Tongue (tissue), 2 donors: ENCODE measurements around the gene ACOX1. TPM values are rescaled to one million over a fixed set of nuclear protein-coding genes. Genes with fewer than 3 reads are reported as not detected.

ENCODE experiments used
- DNase-seq: peaks from one replicate; pipeline ENCODE4 v3.0.0-alpha.2; 2015
- total RNA-seq: library from RNA; depleted of rRNA; stranded (reverse); fragments of >200 nt; gene quantifications from one replicate; pipeline ENCODE4 v1.2.3, GENCODE V29; 2014

ACOX1 gene
- total RNA-seq, 1 donor from 2014 or later: 33.8 TPM

DNA sequence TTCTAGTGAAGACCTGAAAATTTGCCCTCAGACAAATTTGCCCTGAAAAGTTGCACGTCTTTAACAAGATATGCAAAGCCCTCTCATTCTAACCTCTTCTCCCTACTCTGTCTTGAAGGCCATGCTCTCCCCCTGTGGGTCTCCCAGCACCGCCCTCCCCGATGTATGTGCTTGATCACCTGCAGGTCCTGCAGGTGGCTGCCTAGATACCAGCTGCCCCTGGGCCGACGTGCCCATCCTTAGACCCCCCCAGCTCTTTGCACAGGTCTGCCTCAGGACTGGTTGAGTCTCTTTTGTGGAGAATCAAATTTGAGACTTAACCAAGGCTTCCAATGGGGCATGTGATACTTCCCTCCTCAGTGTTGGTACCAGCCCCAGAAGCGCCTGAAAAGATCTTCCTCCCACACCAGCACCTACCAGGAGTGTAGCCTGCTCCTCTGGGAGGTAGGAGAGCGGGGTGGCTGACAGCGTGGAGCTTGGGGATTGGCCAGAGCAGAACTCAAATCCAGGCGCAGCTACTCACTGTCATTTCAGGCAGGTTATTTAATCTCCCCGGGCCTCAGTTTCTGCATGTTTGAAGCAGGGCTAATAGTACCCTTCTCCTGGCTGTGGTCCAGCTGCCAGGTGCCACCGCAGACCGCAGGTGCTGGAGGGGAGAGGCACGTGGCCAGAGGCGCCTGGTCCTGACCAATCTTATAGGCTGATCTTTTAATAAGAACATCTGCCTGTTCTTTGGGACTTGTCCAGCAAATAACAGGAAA, 69.7 kb downstream of the ACOX1 start:
- DNase-seq: no peak

DNA sequence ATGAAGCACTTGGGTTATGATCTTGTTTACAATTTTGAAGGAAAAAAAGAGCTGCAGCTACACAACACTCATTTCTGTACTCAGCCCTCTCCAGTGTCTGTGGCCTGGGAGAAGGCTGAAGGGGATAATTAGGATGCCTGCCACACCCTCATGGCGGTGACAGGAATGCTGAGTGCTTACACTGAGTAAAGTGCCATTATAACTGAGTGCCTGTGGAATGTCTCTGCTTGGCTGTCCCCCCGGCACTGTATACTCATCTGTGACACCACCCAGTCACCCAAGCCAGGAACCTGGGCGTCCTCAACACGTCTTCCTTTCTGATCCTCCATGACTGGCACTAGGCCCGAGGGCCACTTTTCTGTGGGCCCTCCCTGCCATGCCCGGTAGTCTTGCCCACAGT, 70.8 kb downstream of the ACOX1 start:
- DNase-seq: peak; percentile 61

DNA sequence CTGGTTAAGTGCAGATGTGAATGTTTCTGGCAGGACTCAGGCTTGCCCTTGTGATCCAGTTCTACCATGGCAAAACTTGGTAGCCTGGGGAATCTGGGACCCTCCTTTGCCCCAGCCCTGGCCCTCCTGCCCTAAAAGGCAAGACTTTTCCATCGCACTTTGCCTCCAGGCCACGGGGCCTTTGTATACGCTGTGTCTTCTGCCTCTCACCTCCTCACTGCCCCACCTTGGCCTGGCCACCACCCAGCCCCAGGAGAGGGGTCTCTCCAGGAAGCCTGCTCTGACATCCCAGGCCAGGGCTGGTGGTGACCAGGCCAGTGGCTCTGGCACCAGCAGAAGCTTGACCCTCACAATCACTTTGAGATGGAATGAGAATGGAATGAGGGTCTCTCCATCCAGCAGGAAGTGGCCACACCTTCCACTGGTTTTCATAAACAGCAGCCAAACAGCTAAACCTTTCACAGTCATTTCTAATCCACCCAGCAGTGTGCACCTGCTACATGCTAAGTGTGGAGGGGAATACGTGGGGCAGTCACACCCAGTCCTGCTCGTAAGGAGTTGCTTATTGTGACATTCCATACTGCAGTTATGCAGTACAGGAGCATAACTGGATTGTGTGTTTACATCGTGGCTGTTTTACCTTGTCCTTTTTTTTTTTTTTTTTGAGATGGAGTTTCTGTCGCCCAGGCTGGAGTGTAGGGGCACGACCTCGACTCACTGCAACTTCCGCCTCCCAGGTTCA, 72.7 kb downstream of the ACOX1 start:
- no peak for DNase-seq

DNA sequence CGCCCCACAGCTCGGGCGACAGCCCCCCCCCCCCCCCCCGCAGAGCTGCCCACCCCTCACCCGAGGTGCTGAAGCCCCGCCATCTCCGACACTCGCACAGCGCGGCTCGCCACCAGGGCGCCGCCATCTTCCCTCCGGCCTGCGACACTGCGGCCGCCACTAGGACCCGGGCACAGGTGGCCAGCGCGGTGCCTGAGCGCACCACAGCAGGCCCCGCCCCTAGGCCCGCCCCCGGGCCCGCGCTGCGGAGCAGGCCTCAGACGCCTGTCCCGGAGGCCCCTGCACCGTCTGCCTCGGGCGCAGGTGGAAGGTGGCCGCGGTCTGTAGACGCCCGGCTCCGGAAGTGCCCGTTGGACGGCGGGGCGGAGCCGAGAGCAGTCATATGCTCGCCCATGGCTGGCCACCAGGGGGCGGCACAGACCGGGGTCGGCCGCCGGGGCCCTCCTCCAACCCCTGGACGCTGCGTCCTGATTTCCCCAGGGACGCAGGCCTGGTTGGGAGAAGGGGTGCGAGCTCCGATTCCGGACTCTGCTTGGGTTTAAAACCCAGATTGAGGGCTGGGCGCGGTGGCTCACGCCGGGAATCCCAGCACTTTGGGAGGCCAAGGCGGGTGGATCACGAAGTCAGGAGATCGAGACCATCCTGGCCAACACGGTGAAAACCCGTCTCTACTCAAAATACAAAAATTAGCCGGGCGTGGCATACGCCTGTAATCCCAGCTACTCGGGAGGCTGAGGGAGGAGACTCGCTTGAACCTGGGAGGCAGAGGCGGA, 74.0 kb downstream of the ACOX1 start, which contains the start of gene MRPL38:
Gene MRPL38 (minus strand): TSS at position 136 of the 773 bp plus-strand sequence. CDS start 9 bp downstream, at position 127.
- DNase-seq: peak; percentile 96

DNA sequence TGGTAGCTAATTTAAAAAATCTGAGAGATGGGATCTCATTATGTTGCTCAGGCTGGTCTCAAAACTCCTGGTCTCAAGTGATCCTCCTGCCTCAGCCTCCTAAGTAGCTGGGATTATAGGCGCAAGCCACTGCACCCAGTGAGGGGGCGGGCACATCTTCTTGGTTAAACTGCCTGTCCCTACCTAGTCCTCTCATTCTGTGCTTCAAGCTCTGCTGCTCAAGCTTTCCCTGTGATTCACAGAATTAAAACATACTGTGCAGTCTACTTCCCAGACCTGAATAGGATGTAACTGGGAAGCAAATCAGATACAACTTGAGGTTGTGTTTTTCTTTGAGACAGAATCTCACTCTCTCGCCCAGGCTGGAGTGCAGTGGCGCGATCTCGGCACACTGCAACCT, 76.6 kb downstream of the ACOX1 start:
- DNase-seq: no peak

DNA sequence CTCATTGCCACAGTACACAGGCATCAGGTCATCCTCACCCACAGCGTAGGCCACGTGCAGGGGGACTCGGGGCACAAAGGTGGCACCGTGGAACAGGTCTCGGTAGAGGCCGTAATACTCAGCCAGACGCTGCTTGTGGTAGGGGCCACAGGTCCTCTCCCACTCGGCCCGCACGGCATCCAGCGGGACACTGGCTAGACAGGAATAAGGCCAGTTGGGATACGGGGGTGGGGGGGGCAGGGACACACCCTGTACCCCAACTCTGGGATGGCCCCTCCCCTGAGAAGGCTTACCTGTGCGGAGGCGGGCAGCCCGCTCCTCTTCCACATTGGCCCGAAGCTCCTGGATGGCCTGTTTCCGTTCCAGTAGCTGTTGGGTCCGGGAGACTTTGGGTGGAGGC, 77.2 kb downstream of the ACOX1 start:
- no peak for DNase-seq

DNA sequence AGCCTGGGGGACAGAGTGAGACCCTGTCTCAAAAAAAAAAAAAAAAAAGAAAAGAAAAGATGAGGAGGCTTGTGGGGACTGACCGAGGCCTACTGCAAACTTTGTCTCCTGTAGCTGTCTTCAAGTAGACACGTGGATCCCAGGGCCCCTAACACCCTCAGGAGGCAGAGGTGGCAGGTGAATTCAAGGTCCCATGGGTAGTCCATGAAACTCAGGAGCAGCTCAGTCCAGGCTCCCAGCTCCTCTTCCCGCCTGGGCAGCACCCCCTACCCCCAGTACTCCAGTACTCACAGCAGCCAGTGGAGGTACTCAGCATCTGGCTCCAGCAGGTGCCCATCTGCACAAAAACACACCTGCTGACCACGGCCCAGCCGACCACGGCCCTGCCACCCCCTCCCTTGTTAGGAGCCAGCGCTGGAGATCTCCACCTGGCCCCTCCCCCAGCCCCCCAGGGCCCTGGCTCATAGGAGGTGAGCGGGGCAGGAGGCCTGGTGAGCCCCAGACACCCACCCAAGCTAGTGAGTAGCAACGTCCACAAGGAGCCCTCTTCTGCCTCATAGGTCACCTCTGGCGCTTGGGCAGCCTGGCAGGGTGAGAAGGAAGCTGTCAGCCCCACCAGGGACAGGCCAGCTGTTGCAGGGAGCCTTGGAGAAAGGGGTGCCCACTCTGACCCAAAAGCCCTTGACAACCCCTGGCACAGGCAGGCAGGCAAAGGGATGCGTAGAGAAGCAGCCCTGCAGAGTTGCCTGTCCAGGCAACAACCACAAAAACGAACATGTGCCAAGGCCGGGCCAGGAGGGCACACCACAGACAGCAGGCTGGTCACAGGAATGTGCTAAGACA, 78.1 kb downstream of the ACOX1 start:
- DNase-seq: no peak

DNA sequence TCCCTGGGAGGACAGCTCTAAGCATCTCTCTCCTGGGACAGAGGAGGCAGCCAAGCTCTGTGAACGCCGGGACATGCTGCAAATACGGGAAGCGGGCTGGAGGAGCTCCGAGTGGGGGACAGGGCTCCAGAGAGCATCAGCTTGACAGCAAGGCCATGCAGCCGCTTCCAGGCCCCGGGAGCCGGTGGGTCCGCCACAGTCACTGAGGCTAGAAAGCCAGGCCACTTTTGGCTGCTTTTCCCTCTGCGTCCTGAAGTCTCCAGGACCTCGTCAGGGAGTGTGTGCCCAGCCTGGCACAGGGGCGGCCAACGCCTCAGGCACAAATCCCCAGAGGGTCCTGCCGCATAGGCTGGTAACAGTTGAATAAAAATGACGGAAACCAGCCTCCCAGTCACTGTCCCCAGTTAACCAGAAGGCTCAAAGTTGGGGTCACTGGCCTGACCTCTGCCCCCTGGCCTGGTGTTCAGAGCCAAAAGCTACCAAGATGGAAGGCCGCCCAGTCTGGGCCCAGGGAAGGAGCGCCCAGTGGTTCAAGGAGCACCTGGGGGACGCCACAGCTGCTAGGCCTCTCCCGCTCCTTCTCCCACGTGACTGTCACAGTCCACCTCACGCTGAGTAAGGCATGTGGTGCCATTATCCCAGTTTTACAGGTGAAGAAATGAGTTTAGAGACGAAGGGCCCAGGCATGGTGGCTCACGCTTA, 79.0 kb downstream of the ACOX1 start:
- no peak for DNase-seq

DNA sequence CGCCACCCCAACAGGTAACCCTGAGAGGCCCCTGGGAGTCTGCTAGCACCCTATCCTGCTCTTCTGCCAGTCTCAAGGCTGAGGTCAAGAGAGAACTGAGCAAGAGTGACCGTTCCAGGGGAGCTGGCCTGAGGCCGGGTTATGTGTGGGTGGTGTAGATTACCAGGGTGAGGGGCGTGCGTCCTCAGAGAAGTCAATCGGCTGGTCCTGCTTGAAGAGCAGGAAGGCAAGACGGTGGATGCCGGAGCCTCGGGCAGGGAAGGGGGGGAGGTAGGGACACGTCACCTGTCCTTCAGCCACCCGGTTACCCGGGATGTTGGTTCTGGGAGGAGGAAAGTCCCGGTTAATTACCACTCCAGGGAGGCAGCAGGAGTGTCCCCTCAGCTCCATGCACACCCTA, 79.6 kb downstream of the ACOX1 start:
- no peak for DNase-seq

DNA sequence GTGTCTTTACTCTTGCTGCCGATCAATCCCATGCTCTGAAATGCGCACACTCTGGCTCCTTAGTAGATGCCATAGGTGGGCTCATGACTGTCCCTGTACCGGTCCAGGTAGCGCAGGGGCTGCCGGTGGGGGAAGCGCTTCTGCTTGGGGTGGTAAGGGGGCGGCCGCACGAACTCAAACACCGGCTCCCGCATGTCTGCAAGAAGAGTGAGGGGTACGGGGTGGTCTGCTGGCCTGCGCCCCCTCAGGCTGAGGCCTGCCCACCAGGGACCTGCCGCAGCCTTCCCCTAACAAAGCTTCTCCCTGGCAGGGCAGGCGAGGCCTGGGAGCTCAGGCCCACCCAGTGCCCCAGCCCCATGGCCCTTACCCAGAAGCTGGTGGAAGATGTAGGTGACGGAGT, 80.2 kb downstream of the ACOX1 start:
- no peak for DNase-seq

DNA sequence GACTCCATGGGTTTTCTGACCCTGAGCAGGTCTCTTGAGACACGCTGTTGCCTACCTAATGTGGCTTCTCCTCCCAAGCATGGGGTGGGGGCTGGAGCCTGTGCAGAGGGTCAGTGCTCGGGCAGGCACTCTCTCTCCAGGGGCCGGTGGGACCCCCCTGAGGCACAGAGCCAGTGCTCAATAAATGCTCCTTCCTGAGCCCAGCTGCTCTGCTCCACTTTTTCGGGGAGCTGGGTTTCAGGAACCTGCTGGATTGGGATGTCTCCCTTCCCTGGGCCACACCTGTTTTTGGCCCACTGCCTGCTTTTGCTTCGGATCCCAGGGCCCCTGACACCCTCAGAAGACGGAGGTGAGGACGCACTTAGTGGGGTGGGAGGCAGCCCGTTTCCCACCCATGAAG, 80.9 kb downstream of the ACOX1 start:
- DNase-seq: no peak

DNA sequence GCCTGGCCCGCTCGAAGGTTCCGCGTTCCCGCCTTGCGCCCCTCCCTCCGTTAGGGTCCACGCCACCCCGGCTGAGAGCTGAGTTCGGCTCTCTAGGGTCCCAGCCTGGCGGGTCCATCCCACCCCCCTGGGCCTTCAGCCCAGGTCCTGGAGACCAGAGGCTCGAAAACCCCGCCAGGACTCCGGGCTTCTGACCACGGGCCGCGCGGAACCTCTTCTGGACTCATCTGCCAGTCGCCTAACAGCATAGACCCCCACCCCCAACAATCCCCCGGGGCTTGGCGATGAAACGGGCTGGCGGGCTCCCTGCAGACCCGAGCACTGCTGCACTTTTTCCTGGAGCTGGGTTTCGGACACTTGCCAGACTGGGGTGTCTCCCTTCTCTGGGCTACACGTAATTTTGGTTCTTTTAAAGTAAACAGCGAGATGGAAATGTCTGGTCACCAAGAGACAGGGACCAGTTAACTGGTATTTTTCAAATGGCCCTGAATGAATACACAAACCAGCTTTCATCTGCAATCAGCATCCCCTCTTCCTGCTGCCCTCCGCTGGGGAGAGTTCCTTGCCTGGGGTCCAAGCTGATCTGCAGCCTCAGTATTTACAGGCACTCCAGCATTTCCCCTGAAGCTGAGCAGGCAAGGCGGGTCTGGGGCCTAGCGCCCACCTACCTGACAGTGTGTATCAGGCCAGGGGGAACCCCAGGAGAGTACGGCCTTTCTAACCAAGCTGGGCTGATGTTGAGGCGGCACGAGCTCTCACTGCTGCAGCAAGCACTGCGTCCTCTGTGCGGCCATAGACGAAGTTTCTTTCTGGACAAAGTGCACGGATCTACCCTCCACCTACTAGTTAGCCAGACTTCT, 81.6 kb downstream of the ACOX1 start:
- DNase-seq: no peak

DNA sequence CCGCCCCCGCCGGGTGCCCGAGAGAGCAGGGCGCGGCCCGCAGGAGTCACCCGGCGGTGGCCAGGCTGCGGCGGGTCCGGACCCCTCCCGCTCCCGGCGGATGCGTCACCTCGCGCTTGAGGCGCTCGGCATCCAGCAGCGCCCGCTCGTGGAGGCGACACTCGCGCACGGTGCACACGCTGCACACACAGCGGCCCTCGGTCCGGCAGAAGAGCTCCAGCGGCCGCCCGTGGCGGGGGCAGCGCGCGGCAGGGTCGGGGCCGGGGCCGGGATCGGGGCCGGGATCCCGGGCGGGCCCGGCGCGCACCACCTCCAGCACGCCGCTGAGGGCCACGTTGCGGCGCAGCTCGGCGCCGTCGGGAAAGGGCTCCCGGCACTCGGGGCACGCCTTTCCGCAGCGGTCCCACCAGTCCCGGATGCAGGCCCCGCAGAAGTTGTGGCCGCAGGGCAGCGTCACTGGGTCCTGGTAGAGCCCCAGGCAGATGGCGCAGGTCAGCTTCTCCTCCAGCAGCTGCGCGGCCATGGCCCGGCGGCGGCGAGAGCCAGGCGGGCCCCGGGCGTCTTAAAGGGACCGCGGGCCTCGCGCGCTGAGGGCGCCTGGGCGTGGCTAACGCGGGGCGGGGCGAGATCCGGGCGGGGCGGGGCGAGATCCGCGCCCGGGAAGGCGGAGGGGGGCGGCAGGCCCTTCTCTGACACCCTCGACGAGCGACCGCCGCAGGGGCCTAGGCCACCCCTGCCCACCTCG, 82.4 kb downstream of the ACOX1 start, which contains the start of gene TRIM65:
Gene TRIM65 (minus strand): TSS at position 537 of the 745 bp plus-strand sequence. CDS start 14 bp downstream, at position 523.
- peak; percentile 90 for DNase-seq

DNA sequence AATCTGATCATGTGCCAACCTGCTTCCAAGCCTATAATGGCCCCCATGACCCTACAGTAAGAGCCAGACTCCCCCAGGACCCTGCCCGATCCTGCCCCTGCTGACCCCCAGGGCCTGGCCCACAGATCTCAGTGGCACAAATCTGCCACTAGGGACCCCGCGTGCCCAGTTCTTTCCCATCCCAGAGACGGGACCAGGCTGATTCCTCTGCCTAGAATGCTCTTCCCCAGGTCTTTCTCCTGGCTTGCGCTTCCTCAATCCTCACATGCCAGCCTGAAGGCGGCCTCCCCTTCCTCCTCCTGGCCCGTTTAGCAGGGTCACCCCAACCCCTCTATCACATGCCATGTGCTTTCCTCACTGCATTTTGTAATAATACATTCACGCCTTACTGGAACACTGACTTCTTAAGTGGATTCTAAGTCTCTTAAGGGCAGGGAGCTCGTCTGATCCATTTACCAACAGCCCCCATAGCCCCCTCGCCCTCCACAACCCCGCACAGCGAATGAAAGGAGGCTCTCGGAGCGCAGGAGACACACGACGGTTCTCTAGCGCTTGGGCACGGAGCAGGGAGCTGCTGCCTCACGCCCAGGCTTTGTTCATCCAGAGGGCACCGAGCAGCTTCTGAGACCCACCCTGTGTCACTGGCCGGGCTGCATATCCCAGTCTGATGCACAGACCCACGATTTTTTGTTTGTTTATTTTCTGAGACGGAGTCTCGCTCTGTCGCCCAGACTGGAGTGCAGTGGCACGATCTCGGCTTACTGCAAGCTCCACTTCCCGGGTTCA, 83.4 kb downstream of the ACOX1 start:
- no peak for DNase-seq

DNA sequence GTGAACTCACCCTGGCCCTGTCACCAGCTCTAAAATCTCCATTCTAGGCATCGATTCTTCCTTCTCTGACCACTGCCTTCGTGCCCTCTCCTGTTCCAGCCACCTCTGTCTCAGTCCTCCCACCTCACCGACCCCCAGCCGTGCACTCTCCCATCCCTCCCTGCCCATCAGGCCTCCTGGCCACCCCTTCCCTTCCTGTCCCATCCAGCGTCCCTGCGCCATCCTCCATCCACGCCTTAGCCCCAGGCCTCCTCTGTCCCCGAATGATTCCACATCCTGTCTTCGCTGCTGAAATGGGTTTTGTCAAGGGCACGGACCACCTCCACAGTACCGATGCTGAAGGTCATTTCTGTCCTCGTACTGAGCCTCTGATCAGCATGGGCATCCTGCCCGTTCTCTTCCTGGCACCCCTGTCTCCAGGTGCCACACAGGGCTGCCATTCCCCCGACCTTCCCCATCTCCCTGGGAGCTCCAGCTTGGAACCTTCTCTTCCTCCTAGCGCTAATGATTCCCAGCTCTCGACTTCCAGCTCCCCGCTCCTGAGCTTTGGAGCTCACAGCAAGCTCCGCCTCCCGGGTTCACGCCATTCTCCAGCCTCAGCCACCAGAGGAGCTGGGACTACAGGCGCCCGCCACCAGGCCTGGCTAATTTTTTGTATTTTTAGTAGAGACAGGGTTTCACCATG, 84.8 kb downstream of the ACOX1 start:
- DNase-seq: no peak

DNA sequence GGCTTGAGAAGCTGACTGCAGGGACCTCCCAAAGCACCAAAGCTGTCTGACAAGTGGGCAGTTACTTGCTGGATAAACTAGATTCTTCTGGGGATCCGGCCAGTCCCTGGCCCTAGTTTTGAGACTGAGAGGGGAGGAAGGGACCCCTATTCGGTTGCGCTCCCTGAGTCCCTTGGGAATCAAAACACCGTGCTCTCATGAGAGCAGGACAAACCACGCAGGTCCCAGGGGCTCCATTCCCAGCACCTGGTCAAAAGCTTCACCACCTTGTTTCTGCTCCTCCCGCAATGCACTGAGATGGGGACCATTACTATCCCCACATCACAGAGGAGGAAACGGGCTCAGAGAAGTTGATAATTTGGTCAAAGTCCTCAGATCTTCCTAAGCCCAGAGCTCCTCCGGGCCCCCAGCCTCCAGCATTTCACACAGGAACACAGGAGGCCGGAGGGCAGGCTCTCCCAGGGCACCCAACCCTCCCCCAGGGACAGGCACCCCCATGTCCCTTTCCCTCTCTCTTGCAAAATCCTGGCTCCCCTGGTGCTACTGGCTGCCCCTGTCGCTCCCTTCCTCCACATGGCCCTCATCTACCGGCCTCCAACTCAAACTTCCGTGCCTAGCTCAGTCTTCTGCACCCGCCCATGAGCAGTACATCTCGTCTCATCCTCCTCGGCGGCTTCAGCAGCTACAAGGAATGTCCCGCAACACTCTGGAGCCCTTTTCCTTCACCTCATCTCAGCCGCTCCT, 85.5 kb downstream of the ACOX1 start:
- DNase-seq: no peak

DNA sequence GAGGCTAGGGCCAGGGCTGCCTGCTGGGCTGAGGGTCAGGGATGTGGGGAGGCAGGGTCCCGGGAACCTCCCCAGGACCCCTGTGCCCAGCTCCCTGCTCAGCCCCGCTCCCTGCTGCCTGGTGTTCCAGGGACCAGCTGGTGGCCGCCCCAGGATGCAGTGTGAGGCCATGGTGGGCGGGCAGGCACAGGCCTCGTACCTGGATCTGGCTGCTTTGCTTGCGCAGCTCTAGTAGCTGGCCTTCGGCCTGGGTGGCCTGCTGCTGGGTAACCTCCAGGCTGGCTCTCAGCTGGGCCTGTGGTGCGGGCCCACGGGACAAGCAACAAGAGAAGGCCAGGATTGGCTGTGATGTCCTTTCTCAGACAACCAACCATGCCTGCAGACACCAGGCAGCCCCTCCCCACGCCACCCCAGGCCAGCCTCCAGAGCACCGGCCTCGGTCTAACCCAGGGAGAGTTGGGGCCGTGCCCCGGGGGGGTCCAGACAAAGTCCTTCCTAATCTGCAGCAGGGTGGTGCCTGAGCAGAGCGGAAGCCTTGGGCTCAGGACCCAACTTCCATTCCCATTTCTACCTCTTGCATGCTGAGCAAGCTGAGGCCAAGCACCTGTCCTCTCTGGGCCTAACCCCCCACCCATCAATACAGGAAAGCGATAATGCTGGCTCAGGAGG, 86.3 kb downstream of the ACOX1 start:
- no peak for DNase-seq
